Epidermal melanocyte (primary cell): ENCODE results near the gene METTL4.
A peak's percentile ranks its signal among the peaks of the same experiment; 100 is the strongest.

ENCODE experiments used
- DNase-seq: peaks from one replicate; pipeline ENCODE4 v3.0.0; 2011; ENCODE audit warnings: low spot score; ENCODE audit not compliant: insufficient read length

The METTL4 gene, protein sequence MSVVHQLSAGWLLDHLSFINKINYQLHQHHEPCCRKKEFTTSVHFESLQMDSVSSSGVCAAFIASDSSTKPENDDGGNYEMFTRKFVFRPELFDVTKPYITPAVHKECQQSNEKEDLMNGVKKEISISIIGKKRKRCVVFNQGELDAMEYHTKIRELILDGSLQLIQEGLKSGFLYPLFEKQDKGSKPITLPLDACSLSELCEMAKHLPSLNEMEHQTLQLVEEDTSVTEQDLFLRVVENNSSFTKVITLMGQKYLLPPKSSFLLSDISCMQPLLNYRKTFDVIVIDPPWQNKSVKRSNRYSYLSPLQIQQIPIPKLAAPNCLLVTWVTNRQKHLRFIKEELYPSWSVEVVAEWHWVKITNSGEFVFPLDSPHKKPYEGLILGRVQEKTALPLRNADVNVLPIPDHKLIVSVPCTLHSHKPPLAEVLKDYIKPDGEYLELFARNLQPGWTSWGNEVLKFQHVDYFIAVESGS

DNA sequence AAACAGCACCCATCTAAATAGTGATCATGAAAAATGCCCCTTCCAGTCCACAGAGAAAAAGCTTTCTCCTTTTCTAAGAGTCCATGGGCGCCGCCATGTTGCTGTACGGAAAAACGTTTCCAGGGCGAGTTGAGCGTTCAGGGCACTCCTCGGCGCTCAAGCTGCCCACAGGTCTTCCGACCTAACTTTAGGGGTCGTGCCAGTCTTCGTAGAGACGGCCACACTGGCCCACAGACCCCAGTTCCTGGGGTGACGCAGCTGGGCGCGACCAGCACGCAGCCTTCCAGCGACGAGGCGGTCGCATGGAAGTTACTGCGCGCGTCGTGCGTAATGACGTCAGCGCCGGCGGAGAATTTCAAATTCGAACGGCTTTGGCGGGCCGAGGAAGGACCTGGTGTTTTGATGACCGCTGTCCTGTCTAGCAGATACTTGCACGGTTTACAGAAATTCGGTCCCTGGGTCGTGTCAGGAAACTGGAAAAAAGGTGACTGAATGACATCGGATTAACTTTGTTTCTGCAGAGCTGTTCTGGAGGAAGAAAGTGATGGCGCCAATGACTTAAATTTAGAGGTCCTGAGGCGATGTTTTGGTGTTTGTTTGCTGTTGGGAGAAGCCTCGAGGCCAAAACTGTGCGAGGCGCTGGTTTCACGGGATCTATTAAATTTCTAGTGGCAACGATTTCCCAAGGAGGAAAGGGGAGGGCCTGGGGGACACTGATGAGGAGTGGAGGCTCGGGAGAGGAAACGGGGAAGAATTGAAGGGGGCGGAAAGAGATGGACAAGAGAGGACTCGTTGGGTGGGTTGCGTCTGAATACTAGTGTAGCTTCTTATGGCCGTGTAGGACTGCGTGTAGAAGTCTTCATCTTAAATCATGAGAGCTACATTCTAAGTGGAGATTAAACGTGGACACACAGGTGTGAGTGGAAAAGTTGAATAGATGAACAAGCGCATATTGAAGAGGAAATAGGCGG lies at the start of gene METTL4, which contains the start of gene NDC80:
Gene METTL4, minus strand, starts transcription at position 306 of the 971 bp plus-strand sequence. CDS start 4,289 bp downstream, outside the sequence.
Gene NDC80, plus strand, starts transcription at position 358 of the 971 bp plus-strand sequence. CDS start 1,429 bp downstream, outside the sequence.
- peak; percentile 41 for DNase-seq

DNA sequence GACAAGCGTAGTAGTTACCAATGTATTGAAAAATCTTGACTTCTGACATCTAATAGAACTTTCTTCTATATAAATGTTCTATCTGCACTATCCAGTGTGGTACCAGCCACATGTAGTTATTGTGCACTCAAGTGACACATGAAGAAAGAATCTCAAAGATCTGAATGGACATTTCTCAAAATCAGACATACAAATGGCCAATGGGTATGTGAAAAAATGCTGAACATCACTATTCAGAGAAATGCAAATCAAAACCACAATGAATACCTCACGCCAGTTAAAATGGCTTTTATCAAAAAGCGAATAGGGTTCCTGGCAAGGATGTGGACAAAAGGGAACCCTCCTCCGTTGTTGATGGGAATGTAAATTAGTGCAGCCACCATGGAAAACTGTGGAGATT lies 46.7 kb upstream of the METTL4 start:
- DNase-seq: no peak

DNA sequence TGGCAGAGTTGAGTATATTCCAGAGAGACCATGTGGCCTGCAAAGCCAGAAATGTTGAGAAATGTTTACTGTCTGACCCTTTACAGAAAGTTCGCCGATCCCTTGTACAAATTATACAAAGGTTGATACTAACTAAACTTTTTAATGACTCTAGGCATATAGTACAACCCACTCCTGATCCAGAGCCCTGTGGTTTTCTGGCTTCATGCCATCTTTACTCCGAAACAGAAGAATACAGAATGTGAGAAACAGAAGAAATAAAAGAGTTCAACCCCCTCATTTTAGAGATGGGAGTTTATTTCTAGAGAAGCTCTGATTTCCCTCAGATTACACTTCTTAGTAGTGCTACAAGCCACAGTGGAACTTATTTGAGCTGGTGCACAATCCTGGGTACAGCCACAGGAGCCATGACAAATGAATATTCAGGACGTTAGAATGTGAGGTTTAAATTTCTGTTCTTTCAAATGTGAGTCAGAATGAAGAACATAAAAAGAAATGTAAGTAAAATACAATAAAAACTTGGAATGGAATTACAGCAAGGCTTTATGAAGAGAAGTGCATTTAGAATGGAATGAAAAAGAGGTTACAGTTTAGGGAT lies 46.2 kb upstream of the METTL4 start:
- DNase-seq: no peak

DNA sequence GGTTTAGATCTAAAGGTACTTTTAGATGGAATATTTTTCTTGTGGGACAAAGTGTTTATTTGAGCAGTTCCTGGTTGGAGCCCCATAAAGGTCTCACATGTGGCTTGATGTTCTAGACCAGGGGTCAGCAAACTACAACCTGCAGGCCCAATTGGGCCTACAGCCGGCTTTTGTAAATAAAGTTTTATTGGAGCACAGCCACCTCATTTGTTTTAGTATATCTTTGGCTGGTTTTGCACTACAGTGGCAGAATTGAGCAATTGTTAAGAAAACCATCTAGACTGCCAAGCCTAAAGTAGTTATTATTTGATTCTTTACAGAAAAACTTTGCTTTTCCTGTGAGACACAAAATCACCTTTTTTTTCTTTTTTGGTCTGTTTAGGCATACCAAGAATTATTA lies 41.7 kb upstream of the METTL4 start:
- DNase-seq: no peak

DNA sequence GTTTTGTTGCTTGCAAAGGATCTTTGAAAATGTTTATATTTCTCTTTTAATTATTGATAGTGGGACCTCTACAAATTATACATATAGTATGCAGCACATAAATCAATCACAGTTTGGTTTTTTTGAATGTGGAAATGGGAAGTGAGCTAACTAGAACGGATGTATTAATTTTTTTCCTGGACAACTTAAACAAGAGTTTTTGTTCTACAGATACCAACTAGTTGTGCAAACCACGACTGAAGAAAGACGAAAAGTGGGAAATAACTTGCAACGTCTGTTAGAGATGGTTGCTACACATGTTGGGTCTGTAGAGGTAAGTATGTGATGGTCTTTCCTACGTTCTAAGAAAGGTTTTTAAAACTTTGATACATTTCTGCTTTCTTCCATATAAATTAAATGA lies 39.2 kb upstream of the METTL4 start:
- DNase-seq: no peak

DNA sequence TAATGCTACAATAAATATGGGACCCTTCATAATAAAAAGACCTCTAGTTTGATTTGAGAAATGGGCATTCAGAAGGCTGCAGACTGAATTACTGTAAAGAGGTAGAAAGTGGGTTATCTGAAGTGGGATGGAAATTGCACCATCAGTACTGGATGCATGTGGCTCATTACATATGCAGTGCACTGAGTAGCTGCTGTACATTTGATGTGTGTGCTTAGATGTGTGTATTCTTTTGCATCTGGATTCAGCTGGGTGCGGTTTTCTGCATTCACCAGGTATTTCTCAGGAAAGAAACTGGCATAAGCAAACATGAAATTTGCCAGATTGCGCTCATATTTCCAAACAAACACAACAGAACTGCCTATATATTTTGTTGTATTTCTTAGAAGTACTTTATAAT lies 38.3 kb upstream of the METTL4 start:
- DNase-seq: no peak

DNA sequence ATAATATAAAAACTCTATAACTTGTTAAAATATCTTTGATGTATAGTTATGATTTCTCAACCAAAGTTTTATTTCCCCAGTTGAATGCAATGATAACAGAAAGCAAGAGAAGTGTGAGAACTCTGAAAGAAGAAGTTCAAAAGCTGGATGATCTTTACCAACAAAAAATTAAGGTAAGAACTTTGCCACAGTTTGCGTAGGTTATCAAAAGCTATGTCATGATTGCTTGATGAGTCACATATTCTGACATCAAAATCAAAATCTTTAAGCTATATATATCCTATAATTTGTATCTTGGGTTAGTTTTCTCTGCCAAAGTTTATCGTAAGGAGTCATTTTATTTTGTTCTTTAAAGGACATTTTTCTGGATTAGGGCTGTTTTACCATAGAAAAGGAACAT lies 35.0 kb upstream of the METTL4 start:
- DNase-seq: no peak

DNA sequence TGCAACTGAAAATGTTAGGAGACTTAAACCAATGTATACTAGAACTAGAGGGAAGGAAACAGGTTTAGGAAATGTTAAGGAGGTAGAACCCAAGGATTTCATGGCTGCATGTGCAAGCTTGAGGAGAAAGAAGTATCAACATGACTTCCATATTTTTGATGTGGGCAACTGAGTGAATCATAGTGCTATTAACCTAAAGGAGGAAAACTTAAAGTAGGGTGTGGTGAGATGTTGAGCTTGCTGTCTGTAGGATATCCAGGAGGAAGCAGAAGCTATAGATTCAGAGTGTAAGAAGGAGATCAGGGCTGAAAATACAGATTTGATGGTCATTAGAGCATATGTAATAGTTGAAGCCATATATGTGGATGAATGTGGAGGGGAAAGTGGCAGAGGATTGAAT lies 31.5 kb upstream of the METTL4 start:
- no peak for DNase-seq

DNA sequence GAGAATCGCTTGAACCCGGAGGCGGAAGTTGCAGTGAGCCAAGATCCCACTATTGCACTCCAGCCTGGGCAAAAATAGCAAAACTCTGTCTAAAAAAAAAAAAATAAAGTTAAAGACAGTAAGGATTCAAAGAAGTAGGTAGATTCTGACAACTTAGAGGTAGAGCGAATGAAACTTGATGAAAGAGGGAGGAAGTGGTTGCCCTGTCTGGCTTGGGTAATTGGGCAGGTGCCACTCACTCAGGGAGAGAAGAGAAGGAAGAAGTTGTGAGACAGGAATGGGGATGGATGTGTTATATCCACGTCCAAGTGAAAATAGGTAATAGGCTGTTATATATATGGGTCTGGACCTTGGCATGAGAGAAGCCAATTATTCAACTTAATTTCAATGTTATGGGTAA lies 26.3 kb upstream of the METTL4 start:
- no peak for DNase-seq

DNA sequence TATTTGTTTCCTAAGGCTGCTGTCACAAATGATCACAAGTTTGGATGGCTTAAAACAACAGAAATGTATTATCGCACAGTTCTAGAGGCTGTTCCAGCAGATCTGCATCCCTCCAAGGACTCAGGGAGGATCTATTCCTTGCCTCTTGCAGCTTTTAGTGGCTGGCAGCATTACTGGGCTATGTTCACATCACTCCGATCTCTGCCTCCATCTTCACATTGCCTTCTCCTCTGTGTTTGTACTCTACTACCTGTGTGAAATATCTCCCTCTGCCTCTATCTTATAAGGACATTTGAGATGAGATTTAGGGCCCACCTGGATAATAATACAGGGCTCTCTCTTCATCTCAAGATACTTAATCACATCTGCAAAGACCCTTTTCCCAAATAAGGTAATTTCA lies 19.0 kb upstream of the METTL4 start:
- no peak for DNase-seq

DNA sequence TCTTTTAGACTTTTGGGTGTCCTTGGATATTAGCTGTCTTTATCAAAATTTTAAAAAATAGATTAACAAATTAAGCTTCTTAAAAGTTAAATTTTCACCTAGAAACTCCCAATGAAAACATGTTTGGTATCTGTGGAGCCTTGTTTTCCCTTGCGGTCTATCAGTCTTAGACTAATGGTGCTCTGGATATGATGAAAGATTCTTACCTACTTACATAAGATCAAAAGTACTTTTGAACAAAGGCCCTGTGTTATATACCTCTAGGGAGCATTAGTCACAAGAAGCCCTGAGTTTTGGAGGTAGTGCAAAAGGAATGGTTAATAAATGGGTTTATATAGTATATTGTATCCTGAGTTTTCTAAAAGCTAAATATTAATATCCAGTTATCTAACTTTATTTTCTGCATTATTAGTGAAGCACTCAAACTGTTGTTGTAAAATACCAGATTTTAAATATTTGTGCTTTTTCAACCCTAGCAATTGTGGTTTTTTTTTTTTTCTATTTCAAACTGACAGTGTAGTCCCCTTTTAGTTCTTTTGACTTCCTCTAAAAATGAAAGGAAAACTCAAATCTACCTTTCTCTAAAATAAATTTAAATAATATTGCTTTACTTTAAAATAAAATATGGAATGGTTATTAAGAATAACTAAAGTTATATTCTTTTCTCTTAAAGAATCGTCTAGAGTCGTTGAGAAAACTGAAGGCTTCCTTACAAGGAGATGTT lies 18.2 kb upstream of the METTL4 start:
- DNase-seq: no peak

DNA sequence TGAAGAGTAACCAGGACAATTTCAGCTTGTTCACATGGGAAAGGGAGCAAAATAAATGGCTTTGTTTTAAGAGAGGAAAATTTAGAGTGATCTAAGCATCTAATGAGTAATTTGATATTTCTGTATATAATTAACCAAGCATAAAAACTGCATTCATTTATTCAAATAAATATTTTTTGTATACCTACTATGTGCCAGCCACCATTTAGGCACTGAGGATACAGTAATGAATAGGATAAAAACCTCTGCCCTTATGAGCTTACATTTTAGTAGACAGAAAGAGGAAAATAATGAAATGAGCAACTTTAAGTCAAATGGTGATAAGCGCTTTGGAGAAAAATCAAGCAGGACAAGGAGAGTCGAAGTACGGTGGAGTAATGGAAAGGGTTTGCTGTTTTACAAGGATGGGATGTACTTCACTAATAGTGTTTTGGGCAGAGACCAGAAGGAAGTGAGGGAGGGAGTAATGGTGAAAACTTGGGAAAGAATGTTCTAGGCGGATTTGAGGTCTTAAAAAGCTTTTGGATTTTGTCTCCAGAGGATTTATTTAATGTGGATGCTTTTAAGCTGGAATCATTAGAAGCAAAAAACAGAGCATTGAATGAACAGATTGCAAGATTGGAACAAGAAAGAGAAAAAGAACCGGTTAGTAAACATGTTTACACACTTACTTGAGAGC lies 17.5 kb upstream of the METTL4 start:
- no peak for DNase-seq

DNA sequence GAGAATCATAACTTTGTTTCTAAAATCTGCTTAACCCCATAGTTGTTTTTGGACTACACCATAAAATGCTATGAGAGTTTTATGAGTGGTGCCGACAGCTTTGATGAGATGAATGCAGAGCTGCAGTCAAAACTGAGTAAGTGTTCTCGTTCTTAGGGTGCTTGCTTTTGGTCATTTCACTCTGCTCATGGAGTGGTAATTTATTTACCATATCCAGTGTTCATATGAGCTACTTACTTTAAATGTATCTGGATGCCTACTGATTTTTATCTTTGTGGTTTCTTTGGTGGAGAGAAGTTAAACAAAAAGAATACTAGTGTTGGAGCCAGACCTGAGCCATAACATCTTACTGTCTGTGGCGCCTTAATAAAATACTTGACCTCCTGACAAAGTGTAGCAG lies 16.5 kb upstream of the METTL4 start:
- DNase-seq: no peak

DNA sequence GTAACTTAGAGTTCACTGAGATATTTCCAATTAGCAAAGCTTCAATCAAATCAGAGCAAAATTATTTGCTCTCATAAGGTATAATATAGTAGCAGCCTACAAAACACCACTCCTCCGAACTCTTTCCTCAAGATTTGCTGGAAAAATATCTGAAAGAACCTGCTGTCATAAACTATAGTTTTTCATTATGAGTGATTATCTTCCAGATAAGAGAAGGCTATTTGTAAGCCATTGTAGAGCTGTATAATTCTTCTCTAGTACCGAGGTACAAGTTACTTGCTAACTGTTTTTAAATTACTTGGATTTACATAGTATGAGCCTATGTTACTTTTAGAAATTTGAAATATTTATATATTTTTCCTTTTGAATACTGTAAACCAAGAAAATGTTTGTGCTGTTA lies 2.1 kb upstream of the METTL4 start:
- DNase-seq: no peak

DNA sequence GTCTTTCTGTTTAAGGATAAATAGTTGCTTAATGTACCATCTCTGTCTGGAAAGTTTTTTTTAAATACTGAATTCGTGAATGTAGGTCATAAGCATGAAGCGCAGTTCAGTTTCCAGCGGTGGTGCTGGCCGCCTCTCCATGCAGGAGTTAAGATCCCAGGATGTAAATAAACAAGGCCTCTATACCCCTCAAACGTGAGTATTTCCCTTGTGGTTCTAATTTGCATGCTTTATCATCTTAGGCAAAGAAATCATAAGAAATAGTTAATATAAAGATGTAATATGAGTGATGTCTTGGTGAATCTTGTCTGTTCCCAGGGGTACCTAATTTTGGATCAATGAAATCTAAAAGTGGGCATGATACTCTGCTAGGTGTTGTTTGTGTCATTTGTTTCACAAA lies 1.6 kb upstream of the METTL4 start:
- no peak for DNase-seq

DNA sequence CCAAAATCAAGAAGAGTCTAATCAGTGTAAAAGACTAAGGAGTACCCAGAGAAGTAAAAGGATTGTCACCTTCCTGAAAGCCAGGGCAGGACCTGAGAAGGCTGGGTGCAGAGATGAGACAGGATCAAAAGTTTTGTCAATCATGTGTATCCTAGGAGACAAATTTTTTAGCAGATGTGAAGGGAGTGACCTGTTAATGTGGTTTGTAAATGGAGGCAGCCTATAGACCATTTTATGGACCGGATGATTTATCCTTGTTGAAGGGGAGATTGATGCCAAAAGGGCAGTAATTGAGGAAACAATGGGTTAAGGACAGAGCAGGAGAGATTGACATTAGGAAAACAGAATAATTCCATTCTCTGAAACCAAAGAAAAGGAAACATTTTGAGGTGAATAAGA lies 865 bp upstream of the METTL4 start:
- DNase-seq: no peak

DNA sequence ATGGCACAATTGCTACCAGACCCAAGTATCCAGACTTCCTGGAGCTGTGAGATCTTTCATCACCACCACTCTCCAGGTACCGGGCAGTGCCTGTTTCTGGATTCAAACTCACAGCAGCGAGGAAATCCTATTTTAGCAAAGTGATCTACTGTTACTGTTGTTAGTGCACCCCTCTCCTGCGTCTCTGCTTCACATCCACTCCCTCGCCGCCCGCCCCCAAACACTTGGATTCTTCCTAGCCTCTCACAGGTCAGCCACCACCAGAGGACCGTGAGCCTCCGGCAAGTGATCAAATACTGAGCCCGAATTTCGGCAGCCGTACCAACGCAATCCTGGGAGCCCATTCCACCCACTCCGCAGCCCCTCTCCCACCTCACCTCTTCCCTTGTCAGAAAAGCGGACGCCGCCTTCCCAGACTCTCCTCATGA lies 519 bp downstream of the METTL4 start:
- DNase-seq: peak; percentile 50

DNA sequence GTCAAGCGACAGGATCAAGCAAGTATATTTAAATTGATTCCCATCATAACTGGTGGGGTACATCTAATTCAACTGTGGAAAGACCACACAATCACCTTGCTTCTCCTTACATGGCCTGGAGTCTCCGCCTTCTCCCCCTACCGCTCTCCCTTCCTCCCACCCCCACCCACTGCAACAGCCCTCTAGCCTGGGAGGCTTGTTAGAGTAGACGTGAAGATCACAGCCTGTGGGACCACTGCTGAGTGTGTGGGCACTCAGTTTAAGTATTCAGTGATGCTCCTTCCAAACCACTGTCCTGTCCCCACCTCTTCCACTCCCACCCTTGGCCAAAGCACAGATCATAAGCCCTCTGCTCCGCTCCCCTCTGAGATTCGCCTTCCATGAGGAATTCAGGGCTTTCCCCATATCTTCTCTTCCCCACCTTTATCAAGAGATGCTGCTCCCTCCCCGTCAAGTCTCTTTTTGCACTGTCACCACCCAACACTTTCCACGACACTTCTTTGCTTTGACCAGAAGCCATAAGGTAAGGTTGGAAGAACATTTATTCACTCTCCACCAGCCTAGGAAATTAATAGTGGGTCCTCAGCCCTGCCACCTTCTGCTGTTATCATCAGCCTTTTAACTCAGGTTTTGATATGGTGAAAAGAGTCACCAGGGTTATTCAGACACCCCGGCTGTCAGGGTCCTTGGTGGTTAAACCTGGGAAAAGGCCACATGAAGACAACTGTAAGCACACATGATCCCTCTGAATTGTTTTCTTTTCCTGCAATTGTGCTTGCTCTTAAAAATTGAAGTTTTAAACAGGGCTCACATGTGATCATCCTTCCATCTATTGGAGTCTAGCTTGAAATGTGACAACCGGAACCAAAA lies 1.7 kb downstream of the METTL4 start:
- no peak for DNase-seq

DNA sequence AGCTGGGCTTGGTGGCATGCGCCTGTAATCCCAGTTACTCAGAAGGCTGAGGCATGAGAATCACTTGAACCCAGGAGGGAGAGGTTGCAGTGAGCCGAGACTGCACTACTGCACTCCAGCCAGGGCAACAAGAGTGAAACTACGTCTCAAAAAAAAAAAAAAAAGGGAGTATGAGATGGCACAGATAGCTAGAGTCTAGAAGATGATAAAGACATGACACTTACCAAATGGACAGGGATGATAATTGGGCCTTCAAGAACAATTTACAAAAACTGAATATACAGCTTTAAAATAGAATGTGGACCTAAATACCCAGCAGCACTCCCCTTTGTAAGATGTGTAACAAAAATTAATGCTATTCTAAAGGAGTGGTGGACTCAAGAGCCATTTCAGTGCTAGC lies 2.7 kb downstream of the METTL4 start:
- no peak for DNase-seq
